ENCODE results near the gene HYDIN.

Gene HYDIN

DNA sequence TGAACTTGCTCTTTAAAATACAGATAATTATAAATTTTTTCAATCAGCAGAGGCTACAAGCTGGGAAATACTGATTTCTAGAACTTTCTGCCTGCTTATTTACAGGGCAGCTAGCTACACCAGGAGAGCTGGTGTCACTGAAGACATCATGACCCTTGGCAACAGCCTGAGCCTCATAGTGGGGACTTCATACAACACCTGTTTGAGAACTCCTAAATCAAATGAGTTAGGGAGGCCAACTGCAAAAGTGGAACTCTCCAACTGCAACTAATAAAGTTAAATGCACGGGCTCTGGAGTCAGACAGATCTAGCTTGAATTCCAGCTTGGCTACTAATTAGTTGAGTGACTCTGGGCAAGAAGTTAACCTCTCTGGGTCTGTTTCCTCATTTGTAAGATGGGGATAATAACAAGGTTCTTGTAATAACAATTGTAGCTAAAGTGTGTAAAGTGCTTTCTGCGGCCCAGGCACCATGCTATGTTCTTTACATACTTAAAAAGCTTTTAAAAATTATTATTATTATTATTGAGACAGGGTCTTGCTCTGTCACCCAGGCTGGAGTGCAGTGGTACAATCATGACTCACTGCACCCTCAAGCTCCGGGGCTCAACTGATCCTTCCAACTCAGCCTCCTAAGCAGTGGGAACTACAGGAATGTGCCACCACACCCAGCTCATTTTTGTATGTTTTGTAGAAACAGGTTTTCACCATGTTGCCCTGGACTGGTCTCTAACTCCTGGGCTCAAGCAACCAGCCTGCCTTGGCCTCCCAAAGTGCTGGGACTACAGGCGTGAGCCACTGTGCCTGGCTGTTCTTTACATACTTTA, 462.9 kb downstream of the HYDIN start:
- no peaks in the 10 kb centered on the region for H3K27me3 ChIP-seq (ENCODE audit: insufficient read depth, low read length)
- no peak overlapping the region for H3K4me3 ChIP-seq (ENCODE audit: low read depth, low read length)
- H4K12ac ChIP-seq (ENCODE audit: low read depth, low read length), result no peak overlapping the region
- peaks cover 18 to 22% of the 10 kb centered on the region in 2 experiments for H3K36me3 ChIP-seq (ENCODE audit: control insufficient read depth in 1 of 2, insufficient read depth in 2 of 2, low read length in 2 of 2)
- H3K4me2 ChIP-seq (ENCODE audit: low read length), result no peak overlapping the region
- no peak overlapping the region for H4K91ac ChIP-seq (ENCODE audit: low read depth, low read length)
- peaks cover 4% of the 10 kb centered on the region for H3K79me1 ChIP-seq (ENCODE audit: low read length)
- no peak overlapping the region for H2AK5ac ChIP-seq (ENCODE audit: low read length)
- peak; percentile 82 to 84 for DNase-seq
- H3K14ac ChIP-seq (ENCODE audit: low read length), result no peak overlapping the region
- no peak overlapping the region for H3K4ac ChIP-seq (ENCODE audit: low read depth, low read length)
- H3K23ac ChIP-seq (ENCODE audit: low read length), result no peak overlapping the region
- H3K18ac ChIP-seq (ENCODE audit: low read length), result no peak overlapping the region
- no peaks in the 10 kb centered on the region for H3K79me2 ChIP-seq (ENCODE audit: control insufficient read depth, insufficient read depth, low read length, poor library complexity)
- H2BK120ac ChIP-seq (ENCODE audit: insufficient read depth, low read length, poor library complexity), result no peak overlapping the region
- WGBS (ENCODE audit: extremely low coverage, insufficient coverage, insufficient read length), result no CpG with 5 or more reads among the region's 4 CpGs
- no peak overlapping the region for H3K9ac ChIP-seq (ENCODE audit: low read length)
- no peak overlapping the region for H4K8ac ChIP-seq (ENCODE audit: low read depth, low read length)
- no peaks in the 10 kb centered on the region for H3K9me3 ChIP-seq (ENCODE audit: insufficient read depth, low read depth, low read length)
- H3K4me1 ChIP-seq (ENCODE audit: control insufficient read depth in 1 of 2, insufficient read depth in 2 of 2, low read length in 2 of 2), result peaks cover 6 to 9% of the 10 kb centered on the region in 2 experiments
- no peak overlapping the region for H3K27ac ChIP-seq (ENCODE audit: low read depth, low read length)
- H2AFZ ChIP-seq (ENCODE audit: insufficient read depth, low read length, poor library complexity), result no peak overlapping the region
- no peak overlapping the region for H2BK5ac ChIP-seq (ENCODE audit: low read depth, low read length, poor library complexity)
- H2BK12ac ChIP-seq (ENCODE audit: low read length), result no peak overlapping the region

DNA sequence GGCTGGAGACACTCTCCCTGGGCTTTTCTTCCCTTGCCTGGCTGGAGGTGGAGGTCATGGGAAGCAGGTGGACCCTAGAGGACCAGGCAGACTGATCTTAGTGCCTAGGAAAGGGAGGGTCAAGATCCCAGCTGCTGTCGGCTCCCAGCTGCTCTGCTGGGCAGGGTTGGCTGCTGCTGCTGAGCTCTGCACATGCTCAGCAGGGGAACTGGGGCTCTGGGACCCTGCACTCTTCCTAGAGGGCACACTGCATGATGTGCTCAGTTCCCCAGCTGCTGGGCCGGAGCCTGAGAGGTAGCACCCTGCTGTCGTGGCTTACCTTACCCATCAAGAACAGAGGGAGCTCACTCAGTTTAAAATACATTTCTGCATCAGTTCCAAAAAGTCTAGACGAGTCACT, 463.9 kb downstream of the HYDIN start:
- H4K8ac ChIP-seq (ENCODE audit: low read depth, low read length), result no peak overlapping the region
- H3K4ac ChIP-seq (ENCODE audit: low read depth, low read length), result no peak overlapping the region
- no peak overlapping the region for H2AFZ ChIP-seq (ENCODE audit: insufficient read depth, low read length, poor library complexity)
- no peak overlapping the region for H2BK5ac ChIP-seq (ENCODE audit: low read depth, low read length, poor library complexity)
- H3K27ac ChIP-seq (ENCODE audit: low read depth, low read length), result no peak overlapping the region
- no peak overlapping the region for H3K9ac ChIP-seq (ENCODE audit: low read length)
- no peak overlapping the region for H3K4me2 ChIP-seq (ENCODE audit: low read length)
- H2BK12ac ChIP-seq (ENCODE audit: low read length), result no peak overlapping the region
- no peaks in the 10 kb centered on the region for H3K79me2 ChIP-seq (ENCODE audit: control insufficient read depth, insufficient read depth, low read length, poor library complexity)
- H2AK5ac ChIP-seq (ENCODE audit: low read length), result no peak overlapping the region
- no peak overlapping the region for H2BK120ac ChIP-seq (ENCODE audit: insufficient read depth, low read length, poor library complexity)
- H3K14ac ChIP-seq (ENCODE audit: low read length), result no peak overlapping the region
- no peak overlapping the region for H3K23ac ChIP-seq (ENCODE audit: low read length)
- H3K79me1 ChIP-seq (ENCODE audit: low read length), result peaks cover 4% of the 10 kb centered on the region
- peaks cover 19 to 21% of the 10 kb centered on the region in 2 experiments for H3K36me3 ChIP-seq (ENCODE audit: control insufficient read depth in 1 of 2, insufficient read depth in 2 of 2, low read length in 2 of 2)
- H3K27me3 ChIP-seq (ENCODE audit: insufficient read depth, low read length), result no peaks in the 10 kb centered on the region
- no peak overlapping the region for H4K91ac ChIP-seq (ENCODE audit: low read depth, low read length)
- H3K18ac ChIP-seq (ENCODE audit: low read length), result no peak overlapping the region
- no CpG with 5 or more reads among the region's 4 CpGs for WGBS (ENCODE audit: extremely low coverage, insufficient coverage, insufficient read length)
- H4K12ac ChIP-seq (ENCODE audit: low read depth, low read length), result no peak overlapping the region
- H3K4me1 ChIP-seq (ENCODE audit: control insufficient read depth in 1 of 2, insufficient read depth in 2 of 2, low read length in 2 of 2), result peaks cover 6 to 9% of the 10 kb centered on the region in 2 experiments
- no peak for DNase-seq
- no peaks in the 10 kb centered on the region for H3K9me3 ChIP-seq (ENCODE audit: insufficient read depth, low read depth, low read length)
- H3K4me3 ChIP-seq (ENCODE audit: low read depth, low read length), result no peak overlapping the region

DNA sequence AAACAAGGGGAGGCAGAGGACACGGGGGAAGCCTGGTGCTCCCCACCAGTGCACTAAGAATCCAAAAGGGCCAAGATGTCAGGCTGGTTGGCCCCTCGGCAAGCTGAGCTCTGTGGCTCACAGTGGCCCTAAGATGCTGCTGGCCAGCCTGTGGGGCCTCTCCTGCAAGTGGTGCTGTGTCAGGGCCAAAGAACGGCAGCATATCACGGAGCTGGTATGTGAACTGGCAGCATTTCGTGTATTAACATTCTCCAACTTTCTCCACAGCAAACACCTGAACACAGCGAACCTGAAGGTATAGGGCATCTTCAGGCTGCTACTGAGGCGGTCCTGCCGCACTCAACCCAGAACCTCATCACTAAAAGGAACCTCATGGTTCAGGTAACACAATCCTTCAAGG, 464.3 kb downstream of the HYDIN start:
- Histone ChIP-seq H2AK5ac (ENCODE audit: low read length) (no peak overlapping the region), H3K14ac (ENCODE audit: low read length) (no peak overlapping the region), H3K4ac (ENCODE audit: low read depth, low read length) (no peak overlapping the region), H3K23ac (ENCODE audit: low read length) (no peak overlapping the region), H3K4me1 (ENCODE audit: control insufficient read depth in 1 of 2, insufficient read depth in 2 of 2, low read length in 2 of 2) (peaks cover 8 to 9% of the 10 kb centered on the region in 2 experiments), H2AFZ (ENCODE audit: insufficient read depth, low read length, poor library complexity) (no peak overlapping the region), H3K79me2 (ENCODE audit: control insufficient read depth, insufficient read depth, low read length, poor library complexity) (no peaks in the 10 kb centered on the region), H2BK12ac (ENCODE audit: low read length) (no peak overlapping the region), H2BK5ac (ENCODE audit: low read depth, low read length, poor library complexity) (no peak overlapping the region), H3K79me1 (ENCODE audit: low read length) (peaks cover 4% of the 10 kb centered on the region), H3K36me3 (ENCODE audit: control insufficient read depth in 1 of 2, insufficient read depth in 2 of 2, low read length in 2 of 2) (peaks cover 19 to 22% of the 10 kb centered on the region in 2 experiments), H2BK120ac (ENCODE audit: insufficient read depth, low read length, poor library complexity) (no peak overlapping the region), H3K27me3 (ENCODE audit: insufficient read depth, low read length) (no peaks in the 10 kb centered on the region), H3K18ac (ENCODE audit: low read length) (no peak overlapping the region), H4K12ac (ENCODE audit: low read depth, low read length) (no peak overlapping the region), H3K4me2 (ENCODE audit: low read length) (no peak overlapping the region), H3K4me3 (ENCODE audit: low read depth, low read length) (no peak overlapping the region), H4K91ac (ENCODE audit: low read depth, low read length) (no peak overlapping the region), H3K9ac (ENCODE audit: low read length) (no peak overlapping the region), H4K8ac (ENCODE audit: low read depth, low read length) (no peak overlapping the region), H3K27ac (ENCODE audit: low read depth, low read length) (no peak overlapping the region), H3K9me3 (ENCODE audit: insufficient read depth, low read depth, low read length) (no peaks in the 10 kb centered on the region)
- DNase-seq, result peak; percentile 83 to 84
- no CpG with 5 or more reads among the region's 8 CpGs for WGBS (ENCODE audit: extremely low coverage, insufficient coverage, insufficient read length)

DNA sequence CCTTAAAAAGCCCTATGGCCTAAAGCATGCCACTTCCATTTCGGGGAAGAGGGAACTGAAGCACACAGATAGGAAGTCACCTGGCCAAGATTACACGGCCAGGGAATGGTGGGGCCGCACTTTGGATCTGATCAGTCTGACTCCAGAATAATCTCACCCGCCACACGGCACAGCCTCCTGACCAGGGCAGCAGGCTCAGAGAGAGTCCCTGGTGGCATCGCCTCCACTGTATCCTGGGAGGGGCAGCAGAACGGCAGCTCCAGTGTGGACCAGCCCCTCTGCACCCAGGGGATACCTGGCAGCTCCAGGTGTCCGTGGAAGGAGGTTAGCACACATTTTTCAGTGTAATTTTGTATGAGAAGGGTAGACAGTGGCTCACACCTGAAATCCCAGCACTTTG, 465.0 kb downstream of the HYDIN start:
- no peak overlapping the region for H3K9ac ChIP-seq (ENCODE audit: low read length)
- H3K14ac ChIP-seq (ENCODE audit: low read length), result no peak overlapping the region
- no peak overlapping the region for H3K4me3 ChIP-seq (ENCODE audit: low read depth, low read length)
- peaks cover 4% of the 10 kb centered on the region for H3K79me1 ChIP-seq (ENCODE audit: low read length)
- H2BK12ac ChIP-seq (ENCODE audit: low read length), result no peak overlapping the region
- H3K79me2 ChIP-seq (ENCODE audit: control insufficient read depth, insufficient read depth, low read length, poor library complexity), result no peaks in the 10 kb centered on the region
- H3K4me2 ChIP-seq (ENCODE audit: low read length), result no peak overlapping the region
- no peak overlapping the region for H2AK5ac ChIP-seq (ENCODE audit: low read length)
- no peak overlapping the region for H4K12ac ChIP-seq (ENCODE audit: low read depth, low read length)
- H3K36me3 ChIP-seq (ENCODE audit: control insufficient read depth in 1 of 2, insufficient read depth in 2 of 2, low read length in 2 of 2), result peaks cover 19 to 22% of the 10 kb centered on the region in 2 experiments
- H3K23ac ChIP-seq (ENCODE audit: low read length), result no peak overlapping the region
- no peak overlapping the region for H2AFZ ChIP-seq (ENCODE audit: insufficient read depth, low read length, poor library complexity)
- no peak overlapping the region for H4K91ac ChIP-seq (ENCODE audit: low read depth, low read length)
- DNase-seq, result peak in 1 of 2 donors; percentile 44
- H3K27me3 ChIP-seq (ENCODE audit: insufficient read depth, low read length), result no peaks in the 10 kb centered on the region
- H4K8ac ChIP-seq (ENCODE audit: low read depth, low read length), result no peak overlapping the region
- no peak overlapping the region for H3K27ac ChIP-seq (ENCODE audit: low read depth, low read length)
- H3K4me1 ChIP-seq (ENCODE audit: control insufficient read depth in 1 of 2, insufficient read depth in 2 of 2, low read length in 2 of 2), result peaks cover 10% of the 10 kb centered on the region in 2 experiments
- no peak overlapping the region for H3K18ac ChIP-seq (ENCODE audit: low read length)
- H2BK120ac ChIP-seq (ENCODE audit: insufficient read depth, low read length, poor library complexity), result no peak overlapping the region
- H3K9me3 ChIP-seq (ENCODE audit: insufficient read depth, low read depth, low read length), result no peaks in the 10 kb centered on the region
- no peak overlapping the region for H2BK5ac ChIP-seq (ENCODE audit: low read depth, low read length, poor library complexity)
- WGBS (ENCODE audit: extremely low coverage, insufficient coverage, insufficient read length), result no CpG with 5 or more reads among the region's 8 CpGs
- H3K4ac ChIP-seq (ENCODE audit: low read depth, low read length), result no peak overlapping the region
